A549 (cell line): ENCODE data around the gene PCNX2.

Experiments
- CHD2 ChIP-seq: fragments of 150-350 bp; IDR thresholded peaks from 2 replicates; pipeline ENCODE4 v1.6.1; 2014; ENCODE audit warnings: low read length; ENCODE audit not compliant: partially characterized antibody
- CTCF ChIP-seq: fragments of >200 bp; sonication (Bioruptor Twin); formaldehyde crosslinking; IDR thresholded peaks from 3 replicates; pipeline ENCODE4 v1.5.1; 2016
- JUN ChIP-seq, 2 experiments: fragments of >200 bp; sonication (Bioruptor Twin); formaldehyde crosslinking; IDR thresholded peaks; 2 replicates in 1 of 2; 3 replicates in 1 of 2; pipeline ENCODE4 v1.6.1; 2016 to 2017
- TP53 ChIP-seq: fragments of 250-450 bp; sonication (Bioruptor Pico); IDR thresholded peaks from 2 replicates; pipeline ENCODE4 v1.5.0; 2021; ENCODE audit warnings: mild to moderate bottlenecking, moderate library complexity
- TF ChIP-seq, protein P1 (sequence below): fragments of 450-650 bp; IDR thresholded peaks from 2 replicates; pipeline ENCODE4 v1.6.1; 2014; ENCODE audit warnings: antibody characterized with exemption

DNA sequence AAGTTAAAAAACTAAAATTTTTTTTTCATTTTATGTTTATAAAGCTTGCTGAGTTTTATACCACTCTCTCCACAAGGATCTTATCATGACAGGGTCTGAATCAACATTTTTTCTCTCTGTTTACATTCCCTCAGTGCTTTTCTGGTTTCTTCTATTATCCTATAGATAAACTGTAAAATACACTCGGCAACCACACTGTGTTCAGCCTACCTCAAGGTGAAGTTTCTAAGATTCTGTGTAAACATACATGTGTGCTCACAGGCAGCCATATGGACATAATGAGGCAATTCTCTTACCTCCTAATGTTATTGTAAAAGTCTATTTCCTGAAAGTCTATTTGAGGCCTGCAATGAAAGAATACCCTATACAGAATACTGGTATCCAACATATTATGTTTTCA is 230.5 kb downstream of the PCNX2 start:
- TF ChIP-seq CTCF (no peak), JUN (IDR thresholded peaks at IDR 0.05) (no peak), CHD2 (no peak), TP53 (no peak)
- TF ChIP-seq, protein P1, sequence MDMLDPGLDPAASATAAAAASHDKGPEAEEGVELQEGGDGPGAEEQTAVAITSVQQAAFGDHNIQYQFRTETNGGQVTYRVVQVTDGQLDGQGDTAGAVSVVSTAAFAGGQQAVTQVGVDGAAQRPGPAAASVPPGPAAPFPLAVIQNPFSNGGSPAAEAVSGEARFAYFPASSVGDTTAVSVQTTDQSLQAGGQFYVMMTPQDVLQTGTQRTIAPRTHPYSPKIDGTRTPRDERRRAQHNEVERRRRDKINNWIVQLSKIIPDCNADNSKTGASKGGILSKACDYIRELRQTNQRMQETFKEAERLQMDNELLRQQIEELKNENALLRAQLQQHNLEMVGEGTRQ, result no peak
